ENCODE data around the gene CYP4F8. TPM values are rescaled to one million over a fixed set of nuclear protein-coding genes. Genes with fewer than 3 reads are reported as not detected.

CYP4F8 gene
- total RNA-seq, 1 experiment from 2014 or later = not detected

- peaks cover 5% of the 10 kb centered on the region for H3K27me3 Mint-ChIP-seq (ENCODE audit: low read depth)
- Histone ChIP-seq H3K4ac (ENCODE audit: low read depth, low read length) (no peak overlapping the region), H4K5ac (ENCODE audit: insufficient read length, low read depth, low read length) (no peak overlapping the region), H2BK20ac (ENCODE audit: low read depth, low read length, poor library complexity, severe bottlenecking) (no peak overlapping the region), H3T11ph (ENCODE audit: low read length) (no peak overlapping the region), H2AK5ac (ENCODE audit: insufficient read length, low read length) (no peak overlapping the region), H3K56ac (ENCODE audit: insufficient read length, low read depth, low read length) (no peak overlapping the region), H3K79me1 (ENCODE audit: insufficient read depth, low read depth, low read length, poor library complexity, severe bottlenecking) (no peaks in the 10 kb centered on the region), H2AFZ (ENCODE audit: low read length) (no peak overlapping the region), H3K4me2 (ENCODE audit: insufficient read depth, insufficient read length, low read length) (no peak overlapping the region), H3K18ac (ENCODE audit: insufficient read length, low read depth, low read length) (no peak overlapping the region), H2BK12ac (ENCODE audit: insufficient read length, low read depth, low read length) (no peak overlapping the region), H2BK120ac (ENCODE audit: low read depth, low read length, poor library complexity, severe bottlenecking) (no peak overlapping the region), H4K20me1 (ENCODE audit: control insufficient read depth, insufficient read depth, insufficient read length) (no peaks in the 10 kb centered on the region), H3K23me2 (ENCODE audit: insufficient read length, low read depth, low read length, poor library complexity, severe bottlenecking) (no peaks in the 10 kb centered on the region), H2BK15ac (ENCODE audit: low read depth, low read length) (no peak overlapping the region), H3K79me2 (ENCODE audit: insufficient read depth, low read length) (no peaks in the 10 kb centered on the region), H3K4me1 (ENCODE audit: insufficient read depth, low read length) (no peaks in the 10 kb centered on the region), H4K8ac (replicated peaks; ENCODE audit: insufficient read length, low read depth, low read length) (no peak overlapping the region), H3K27ac (ENCODE audit: insufficient read length, low read depth, low read length) (no peak overlapping the region), H3K9ac (ENCODE audit: extremely low read depth, insufficient read length, low read length) (no peak overlapping the region), H3K27me3 (ENCODE audit: insufficient read depth, low read length) (no peaks in the 10 kb centered on the region), H3K9me3 (ENCODE audit: control insufficient read depth, low read depth, low read length) (peaks cover 53% of the 10 kb centered on the region), H2BK5ac (ENCODE audit: insufficient read length, low read length) (no peak overlapping the region), H3K14ac (ENCODE audit: insufficient read depth, low read length) (no peak overlapping the region), H4K91ac (ENCODE audit: insufficient read length, low read depth, low read length) (no peak overlapping the region), H3K23ac (ENCODE audit: insufficient read length, low read depth, low read length) (no peak overlapping the region)
- H3K4me1 Mint-ChIP-seq = no peaks in the 10 kb centered on the region
- WGBS (ENCODE audit: extremely low coverage, insufficient read length, low lambda C conversion rate) = no CpG with 5 or more reads among the region's 1 CpG
- H3K36me3 Mint-ChIP-seq (ENCODE audit: insufficient read depth in 1 of 3, low read depth in 3 of 3) = peaks cover 11 to 32% (median 14%) of the 10 kb centered on the region in 3 experiments; a peak in 6 of 7 replicates
- H3K4me3 Mint-ChIP-seq = no peak overlapping the region
- DNase-seq = no peak
- TF ChIP-seq CTCF (conservative IDR thresholded peaks at IDR 0.05) = no peak
- H3K9me3 Mint-ChIP-seq = peaks cover 76 to 89% of the 10 kb centered on the region in 2 experiments
- H3K27ac Mint-ChIP-seq = no peak overlapping the region
Measured at GRCh38 chr19:15588265-15588664, 26.8 kb upstream of the CYP4F8 start.

Measured in H9 (cell line).